Skeletal muscle satellite cell (primary cell): Measurements from ENCODE around the gene NUDC. TPM values are rescaled to one million over a fixed set of nuclear protein-coding genes. Genes with fewer than 3 reads are reported as not detected.
"Not testable (repeated sequence)": the region's sequence is repeated elsewhere in the genome, so short reads cannot be mapped to it uniquely, and the experiment has no call there.

Experiments used
- H3K27me3 ChIP-seq: 2 replicates; pipeline ENCODE4 v1.7.0; 2013; ENCODE audit warnings: low read length; ENCODE audit not compliant: control insufficient read depth, insufficient read depth
- H3K36me3 ChIP-seq: 2 replicates; pipeline ENCODE4 v1.7.0; 2013; ENCODE audit warnings: mild to moderate bottlenecking, control low read depth, low read length; ENCODE audit not compliant: insufficient read depth
- H3K4me1 ChIP-seq: 2 replicates; pipeline ENCODE4 v1.7.0; 2013; ENCODE audit warnings: low read length; ENCODE audit not compliant: control insufficient read depth, insufficient read depth
- H3K4me2 ChIP-seq: 2 replicates; pipeline ENCODE4 v1.7.0; 2013; ENCODE audit warnings: mild to moderate bottlenecking, low read length
- H3K4me3 ChIP-seq: 2 replicates; pipeline ENCODE4 v1.7.0; 2013; ENCODE audit warnings: low read length
- H3K9ac ChIP-seq: 2 replicates; pipeline ENCODE4 v1.7.0; 2013; ENCODE audit warnings: mild to moderate bottlenecking, low read depth, low read length, moderate library complexity
- H3K9me3 ChIP-seq: replicated peaks from 2 replicates; pipeline ENCODE4 v1.7.0; 2013; ENCODE audit warnings: mild to moderate bottlenecking, control low read depth, low read length
- total RNA-seq: library from RNA; depleted of rRNA; stranded (reverse); fragments of >200 nt; gene quantifications from 2 replicates; pipeline ENCODE4 v1.2.3, GENCODE V29; 2012; rRNA removed

Gene NUDC
- total RNA-seq = 19.3 and 23.6 TPM in 2 replicates

- peaks cover 25% of the 10 kb centered on the region for H3K36me3 ChIP-seq
- H3K9ac ChIP-seq = peak within 1 kb of the TSS; percentile 92
- H3K4me2 ChIP-seq = peak within 1 kb of the TSS; percentile 83
- H3K9me3 ChIP-seq = no peaks in the 10 kb centered on the region
- H3K27me3 ChIP-seq = no peaks in the 10 kb centered on the region
- peak within 1 kb of the TSS; percentile 83 for H3K4me3 ChIP-seq
- H3K4me1 ChIP-seq = peaks cover 24% of the 10 kb centered on the region
These were observed at the start of gene NUDC for GRCh38 chr1:26921540-26922430. TSS of gene NUDC (plus strand) at chr1:26921743. CDS start at chr1:26921849, 106 bp downstream.

GRCh38 chr1:26873097-26873496 lies 48.4 kb upstream of the NUDC start:
- not testable (repeated sequence) for H3K4me3 ChIP-seq, H3K9me3 ChIP-seq, H3K27me3 ChIP-seq, H3K9ac ChIP-seq, H3K4me2 ChIP-seq, H3K4me1 ChIP-seq
- H3K36me3 ChIP-seq = peaks cover 19% of the 10 kb centered on the region

- no peak overlapping the region for H3K4me3 ChIP-seq
- no peaks in the 10 kb centered on the region for H3K27me3 ChIP-seq
- no peak overlapping the region for H3K4me2 ChIP-seq
- no peaks in the 10 kb centered on the region for H3K4me1 ChIP-seq
- peaks cover 29% of the 10 kb centered on the region for H3K36me3 ChIP-seq
- H3K9me3 ChIP-seq = no peaks in the 10 kb centered on the region
- H3K9ac ChIP-seq = no peak overlapping the region
These were observed 46.6 kb upstream of the NUDC start for GRCh38 chr1:26874896-26875295.

GRCh38 chr1:26877326-26877725 lies 44.2 kb upstream of the NUDC start:
- H3K4me1 ChIP-seq = no peaks in the 10 kb centered on the region
- H3K9me3 ChIP-seq = no peaks in the 10 kb centered on the region
- H3K27me3 ChIP-seq = no peaks in the 10 kb centered on the region
- H3K4me2 ChIP-seq = no peak overlapping the region
- peaks cover 42% of the 10 kb centered on the region for H3K36me3 ChIP-seq
- no peak overlapping the region for H3K4me3 ChIP-seq
- H3K9ac ChIP-seq = no peak overlapping the region

- H3K27me3 ChIP-seq = no peaks in the 10 kb centered on the region
- no peaks in the 10 kb centered on the region for H3K9me3 ChIP-seq
- peaks cover 62% of the 10 kb centered on the region for H3K36me3 ChIP-seq
- no peak overlapping the region for H3K4me3 ChIP-seq
- H3K9ac ChIP-seq = no peak overlapping the region
- no peaks in the 10 kb centered on the region for H3K4me1 ChIP-seq
- H3K4me2 ChIP-seq = no peak overlapping the region
These were observed 41.8 kb upstream of the NUDC start for GRCh38 chr1:26879793-26880192.

- not testable (repeated sequence) for H3K9me3 ChIP-seq, H3K9ac ChIP-seq, H3K4me3 ChIP-seq, H3K27me3 ChIP-seq, H3K4me1 ChIP-seq, H3K4me2 ChIP-seq
- H3K36me3 ChIP-seq = peaks cover 68% of the 10 kb centered on the region
These were observed 39.9 kb upstream of the NUDC start for GRCh38 chr1:26881611-26882010.

GRCh38 chr1:26882696-26883463 lies 38.7 kb upstream of the NUDC start:
- no peaks in the 10 kb centered on the region for H3K4me1 ChIP-seq
- H3K9ac ChIP-seq = no peak overlapping the region
- H3K9me3 ChIP-seq = no peaks in the 10 kb centered on the region

GRCh38 chr1:26887125-26887524 lies 34.4 kb upstream of the NUDC start:
- Histone ChIP-seq H3K27me3 (no peaks in the 10 kb centered on the region), H3K36me3 (peaks cover 55% of the 10 kb centered on the region), H3K9ac (no peak overlapping the region)

More at GRCh38 chr1:26882696-26883463, 38.7 kb upstream of the NUDC start:
- no peak overlapping the region for H3K4me2 ChIP-seq
- no peaks in the 10 kb centered on the region for H3K27me3 ChIP-seq
- H3K4me3 ChIP-seq = no peak overlapping the region
- peaks cover 58% of the 10 kb centered on the region for H3K36me3 ChIP-seq

GRCh38 chr1:26888231-26888630 lies 33.3 kb upstream of the NUDC start:
- H3K4me1 ChIP-seq = peaks cover 12% of the 10 kb centered on the region
- peak overlapping the region; percentile 94 for H3K9ac ChIP-seq
- H3K9me3 ChIP-seq = no peaks in the 10 kb centered on the region
- H3K27me3 ChIP-seq = no peaks in the 10 kb centered on the region
- H3K4me3 ChIP-seq = no peak overlapping the region
- peak overlapping the region; percentile 91 for H3K4me2 ChIP-seq
- H3K36me3 ChIP-seq = peaks cover 55% of the 10 kb centered on the region

More at GRCh38 chr1:26887125-26887524, 34.4 kb upstream of the NUDC start:
- no peaks in the 10 kb centered on the region for H3K9me3 ChIP-seq
- no peak overlapping the region for H3K4me2 ChIP-seq
- peaks cover 12% of the 10 kb centered on the region for H3K4me1 ChIP-seq
- H3K4me3 ChIP-seq = no peak overlapping the region

- Histone ChIP-seq H3K36me3 (peaks cover 54% of the 10 kb centered on the region), H3K4me3 (peak within 1 kb of the TSS; percentile 89), H3K27me3 (no peaks in the 10 kb centered on the region)
These were observed 31.7 kb upstream of the NUDC start, which contains the start of gene GPN2 for GRCh38 chr1:26889551-26890466. TSS of gene GPN2 (minus strand) at chr1:26890283. CDS start at chr1:26890096, 187 bp downstream.

GRCh38 chr1:26890467-26890796 lies 31.1 kb upstream of the NUDC start:
- no peaks in the 10 kb centered on the region for H3K9me3 ChIP-seq
- H3K4me1 ChIP-seq = peaks cover 12% of the 10 kb centered on the region
- peak overlapping the region; percentile 89 for H3K4me3 ChIP-seq
- H3K9ac ChIP-seq = peak overlapping the region; percentile 94
- peak overlapping the region; percentile 91 for H3K4me2 ChIP-seq
- peaks cover 52% of the 10 kb centered on the region for H3K36me3 ChIP-seq
- H3K27me3 ChIP-seq = no peaks in the 10 kb centered on the region

More at GRCh38 chr1:26889551-26890466, 31.7 kb upstream of the NUDC start, which contains the start of gene GPN2:
- Histone ChIP-seq H3K4me1 (peaks cover 12% of the 10 kb centered on the region), H3K4me2 (peak within 1 kb of the TSS; percentile 91), H3K9me3 (no peaks in the 10 kb centered on the region), H3K9ac (peak within 1 kb of the TSS; percentile 94)
